Stimulated activated CD4-positive, alpha-beta T cell treated with anti-CD3 and anti-CD28 coated beads, Interleukin-4, amount 100 ng/mL, for 24 hours (primary cell): ENCODE results near the gene WDR27.
"Not testable (repeated sequence)": the region's sequence is repeated elsewhere in the genome, so short reads cannot be mapped to it uniquely, and the experiment has no call there.

Experiments used
- DNase-seq: peaks from one replicate; pipeline ENCODE4 v3.0.0-alpha.2; 2020

The WDR27 gene

DNA sequence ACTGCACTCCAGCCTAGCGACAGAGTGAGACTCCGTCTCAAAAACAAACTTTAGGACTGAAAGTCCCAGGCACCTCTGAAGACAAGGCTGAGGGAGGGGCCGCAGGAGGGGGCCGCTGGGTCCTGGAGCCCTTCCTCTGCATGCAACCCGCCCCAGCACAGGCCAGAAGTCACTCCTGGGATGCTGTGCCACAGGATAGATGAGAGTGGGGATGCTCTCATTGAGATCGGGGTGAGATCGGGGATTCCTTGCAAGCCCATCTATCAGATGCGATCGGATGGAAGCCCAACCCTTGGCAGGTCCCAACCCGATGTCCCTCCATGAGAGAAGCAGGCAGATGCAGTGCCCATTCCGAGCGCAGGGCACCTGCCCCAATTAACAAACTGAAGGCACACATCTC is 66.5 kb downstream of the WDR27 start:
- no peak for DNase-seq

GRCh38 chr6:169632841-169633240 is 69.0 kb downstream of the WDR27 start:
- no peak for DNase-seq

- DNase-seq, result no peak
Observed at GRCh38 chr6:169629256-169629655, 72.6 kb downstream of the WDR27 start.

DNA sequence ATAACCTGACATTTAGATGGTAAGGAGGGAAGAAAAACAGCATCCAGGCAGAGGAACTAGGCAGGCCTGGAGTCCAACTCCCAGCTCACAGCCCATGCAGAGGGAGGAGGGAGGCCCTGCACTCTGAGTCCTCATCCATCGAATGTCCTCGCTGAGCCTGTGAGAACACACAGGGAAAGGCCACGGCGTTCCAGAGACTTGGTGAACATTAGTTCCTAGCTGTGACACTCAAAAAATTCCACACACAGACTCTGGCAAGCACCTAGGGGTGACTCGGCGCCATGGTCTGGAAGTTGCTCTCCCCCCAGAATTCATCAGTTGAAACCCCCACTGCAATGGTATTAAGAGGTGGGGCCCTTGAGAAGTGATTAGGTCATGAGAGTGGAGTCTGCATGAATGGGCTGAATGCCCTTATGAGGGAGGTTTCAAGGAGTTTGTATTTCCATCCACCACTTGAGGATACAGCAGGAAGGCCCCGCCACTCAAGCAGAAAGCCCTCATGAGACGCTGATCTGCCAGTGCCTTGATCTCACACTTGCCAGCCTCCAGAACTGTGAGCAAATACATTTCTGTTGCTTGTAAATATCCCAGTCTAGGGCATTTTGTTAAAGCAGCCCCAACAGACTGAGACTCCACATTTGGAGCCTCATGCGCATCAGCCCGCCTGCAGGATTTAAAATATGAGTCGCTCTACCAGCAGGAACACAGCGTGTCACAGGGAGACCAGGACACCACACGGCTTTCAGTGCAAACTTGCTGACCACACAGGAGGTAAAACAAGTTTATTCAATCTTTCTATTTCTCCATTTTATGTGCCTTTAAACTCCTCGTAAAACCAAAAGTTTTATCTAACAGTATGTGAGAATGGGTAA is 73.9 kb downstream of the WDR27 start:
- DNase-seq, result no peak

DNA sequence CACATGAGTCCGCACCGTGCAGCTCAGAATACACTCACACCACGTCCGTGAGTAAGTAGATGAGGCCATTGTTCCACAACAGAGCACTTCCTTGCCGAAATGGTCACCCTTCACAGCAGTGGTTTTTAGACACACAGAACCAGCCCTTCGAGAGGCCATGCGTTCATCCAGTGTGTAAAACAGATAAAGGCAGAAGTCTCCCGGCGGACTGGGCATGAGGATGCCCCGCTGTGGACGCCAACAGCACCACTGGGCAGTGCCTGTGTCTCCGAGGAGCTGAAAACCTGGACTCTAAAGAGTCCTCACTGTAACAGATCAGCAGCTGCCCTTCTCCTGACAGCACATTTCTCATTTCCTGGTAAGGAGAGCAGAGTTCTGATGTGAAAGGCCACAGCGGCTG is 75.2 kb downstream of the WDR27 start:
- no peak for DNase-seq

- no peak for DNase-seq
Observed at GRCh38 chr6:169626169-169626568, 75.7 kb downstream of the WDR27 start.

DNA sequence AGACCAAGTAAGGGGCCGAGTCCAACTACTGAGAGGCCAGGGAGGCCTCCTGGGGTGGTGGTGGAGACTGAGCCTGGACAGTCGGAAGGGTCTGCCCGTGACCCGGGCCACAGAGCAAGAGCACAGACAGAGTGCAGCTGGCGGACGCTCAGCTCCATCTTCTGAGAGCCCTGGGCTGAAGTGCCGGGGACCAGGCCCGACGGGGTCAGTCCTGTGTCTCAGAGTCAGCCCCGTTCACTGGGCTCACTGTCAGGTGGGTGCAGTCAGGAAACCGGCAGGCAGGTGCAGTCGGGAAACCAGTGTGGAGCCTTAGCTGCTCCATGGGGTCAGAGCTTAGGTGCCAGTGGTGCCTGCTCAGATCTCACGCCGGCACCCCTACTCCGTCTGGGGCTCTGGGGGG is 76.5 kb downstream of the WDR27 start:
- no peak for DNase-seq

GRCh38 chr6:169624785-169625184 is 77.0 kb downstream of the WDR27 start:
- DNase-seq, result no peak

GRCh38 chr6:169623975-169624374 is 77.9 kb downstream of the WDR27 start:
- DNase-seq, result no peak

- no peak for DNase-seq
Observed at GRCh38 chr6:169623343-169623742, 78.5 kb downstream of the WDR27 start.

- DNase-seq, result no peak
Observed at GRCh38 chr6:169622618-169623017, 79.2 kb downstream of the WDR27 start.

DNA sequence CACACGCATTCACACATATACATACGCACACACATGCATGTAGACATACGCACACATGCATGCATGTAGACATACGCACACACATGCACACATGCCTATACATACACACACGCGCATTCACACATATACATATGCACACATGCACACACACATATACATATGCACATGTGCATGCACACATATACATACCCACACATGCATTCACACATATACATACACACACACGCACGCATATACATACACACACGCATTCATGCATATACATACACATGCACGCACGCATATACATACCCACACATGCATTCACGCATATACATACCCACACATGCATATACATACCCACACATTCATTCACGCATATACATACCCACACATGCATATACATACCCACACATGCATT is 80.5 kb downstream of the WDR27 start:
- DNase-seq, result no peak

DNA sequence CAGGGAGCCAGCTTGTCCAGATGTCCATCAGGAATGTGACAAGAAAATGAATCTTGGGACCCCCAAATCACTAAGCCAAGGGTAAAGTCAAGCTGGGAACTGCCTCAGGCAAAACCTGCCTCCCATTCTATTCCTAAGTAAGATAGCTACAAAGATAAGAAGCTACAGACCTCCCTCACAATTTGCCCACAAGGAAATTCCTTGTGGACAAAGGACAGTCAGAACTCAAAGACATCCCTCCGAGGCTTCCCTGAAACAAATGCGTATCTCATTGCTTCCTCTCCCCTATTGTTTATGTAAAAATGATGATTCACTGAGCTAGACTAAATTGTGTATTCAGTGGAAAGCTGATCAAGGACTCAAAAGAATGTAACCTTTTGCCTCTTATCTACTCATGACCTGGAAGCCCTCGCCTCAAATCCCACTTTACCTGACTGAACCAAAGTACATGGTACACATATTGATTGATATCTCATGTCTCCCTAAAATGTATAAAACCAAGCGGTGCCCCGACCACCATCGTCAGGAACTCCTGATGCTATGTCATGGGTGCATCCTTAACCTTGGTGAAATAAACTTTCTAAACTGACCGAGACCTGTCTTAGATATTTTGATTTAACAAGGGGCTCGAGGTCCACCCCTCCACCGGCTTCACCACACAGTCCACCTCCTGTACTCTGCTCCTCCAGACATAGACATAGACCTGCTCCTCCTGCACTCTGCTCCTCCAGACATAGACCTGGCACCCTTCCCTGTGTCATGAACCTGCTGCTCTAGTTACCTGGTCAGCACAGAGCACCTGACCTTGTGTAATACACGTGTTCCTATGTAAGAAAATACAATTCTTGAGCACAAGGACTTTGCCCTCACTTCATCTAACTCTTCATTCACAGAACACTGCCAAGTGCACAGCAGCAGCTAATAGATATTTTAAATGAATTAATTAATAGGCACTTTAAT is 81.4 kb downstream of the WDR27 start:
- DNase-seq, result no peak

GRCh38 chr6:169619650-169620049 is 82.2 kb downstream of the WDR27 start:
- DNase-seq, result no peak

GRCh38 chr6:169618526-169619490 is 83.0 kb downstream of the WDR27 start:
- no peak for DNase-seq

GRCh38 chr6:169617562-169617961 is 84.3 kb downstream of the WDR27 start:
- no peak for DNase-seq

DNA sequence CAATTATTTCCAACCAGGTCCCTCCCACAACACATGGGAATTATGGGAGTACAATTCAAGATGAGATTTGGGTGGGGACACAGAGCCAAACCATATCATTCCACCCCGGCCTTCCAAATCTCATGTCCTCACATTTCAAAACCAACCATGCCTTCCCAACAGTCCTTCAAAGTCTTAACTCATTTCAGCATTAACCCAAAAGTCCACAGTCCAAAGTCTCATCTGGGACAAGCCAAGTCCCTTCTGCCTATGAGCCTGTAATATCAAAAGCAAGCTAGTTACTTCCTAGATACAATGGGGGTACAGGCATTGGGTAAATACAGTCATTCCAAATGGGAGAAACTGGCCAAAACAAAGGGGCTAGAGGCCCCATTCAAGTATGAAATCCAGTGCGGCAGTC is 93.2 kb downstream of the WDR27 start:
- DNase-seq, result not testable (repeated sequence)

DNA sequence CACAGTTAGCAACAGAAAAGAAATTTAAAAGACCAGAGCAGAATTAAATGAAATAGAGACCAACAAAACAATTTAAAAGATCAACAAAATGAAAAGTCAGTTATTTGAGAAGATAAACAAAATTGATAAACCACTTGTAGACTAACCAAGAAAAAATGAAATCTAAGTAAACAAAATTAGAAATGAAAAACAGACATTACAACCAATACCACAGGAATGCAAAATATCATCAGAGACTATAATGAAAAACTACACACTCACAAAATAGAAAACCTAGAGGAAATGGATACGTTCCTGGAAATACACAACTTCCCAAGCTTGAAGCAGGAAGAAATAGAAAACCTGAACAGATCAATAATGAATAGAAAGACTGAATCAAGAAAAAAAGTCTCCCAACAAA is 97.8 kb downstream of the WDR27 start:
- no peak for DNase-seq

- DNase-seq, result not testable (repeated sequence)
Observed at GRCh38 chr6:169601129-169601528, 100.7 kb downstream of the WDR27 start.

GRCh38 chr6:169592558-169592957 is 109.3 kb downstream of the WDR27 start:
- no peak for DNase-seq

DNA sequence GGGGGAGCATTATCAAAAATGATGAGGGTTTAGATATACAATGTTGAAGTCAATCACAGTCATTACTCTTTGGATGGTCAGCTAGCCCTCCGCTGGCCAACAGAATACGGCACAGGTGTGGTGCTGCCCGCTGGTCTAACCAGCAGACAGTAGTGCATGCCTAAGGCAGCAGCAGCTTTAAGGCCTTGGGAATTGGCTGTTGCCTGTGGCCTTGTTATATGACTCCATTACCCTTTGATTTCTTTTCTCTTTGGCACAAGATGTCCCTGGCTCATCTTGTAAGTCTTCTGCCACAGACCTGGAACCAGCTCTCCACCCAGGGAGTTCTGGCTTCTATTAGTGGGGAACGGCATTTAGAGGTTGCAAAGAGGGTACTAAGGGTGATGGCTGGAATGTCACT is 110.2 kb downstream of the WDR27 start:
- no peak for DNase-seq

DNA sequence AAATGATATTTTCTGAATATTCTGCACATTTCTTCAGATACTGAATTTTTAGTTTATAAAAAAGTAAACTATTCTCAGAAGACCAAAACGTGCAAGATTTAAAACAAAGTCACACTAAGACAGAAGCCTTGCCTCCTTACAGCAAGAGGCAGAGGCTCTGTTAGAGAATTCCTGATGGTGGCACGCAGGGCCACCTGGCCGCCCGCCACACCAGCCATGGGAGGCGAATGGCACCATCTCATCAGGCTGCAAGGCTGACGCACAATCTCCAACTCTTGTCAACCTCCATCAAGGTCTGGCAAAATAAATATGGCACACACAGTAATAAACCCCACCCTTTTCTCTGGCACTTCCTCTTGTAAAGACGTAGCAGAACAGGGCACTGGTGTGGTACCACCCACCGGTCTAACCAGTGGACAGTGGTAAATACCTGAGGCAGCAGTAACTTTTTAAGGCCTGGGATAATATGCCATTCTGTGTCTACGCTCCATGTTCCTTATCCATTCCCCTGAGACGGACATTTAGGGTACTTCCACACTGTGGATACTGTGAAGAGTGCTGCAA is 111.4 kb downstream of the WDR27 start:
- DNase-seq, result no peak
